HG02870 (cell line): ENCODE results near the gene TRIM41.
"Not testable (repeated sequence)": the region's sequence is repeated elsewhere in the genome, so short reads cannot be mapped to it uniquely, and the experiment has no call there.

ENCODE experiments used
- ATAC-seq: cut with Tn5 transposase; IDR thresholded peaks from one replicate; pipeline ENCODE4 v1.9.1; 2021; ENCODE audit warnings: mild to moderate bottlenecking, moderate library complexity; ENCODE audit not compliant: unreplicated experiment

TRIM41 gene

GRCh38 chr5:181283347-181283746, 60.3 kb downstream of the TRIM41 start:
- no peak for ATAC-seq

GRCh38 chr5:181283841-181284755, 61.0 kb downstream of the TRIM41 start:
- ATAC-seq = not testable (repeated sequence)
